ENCODE measurements around the gene HORMAD2. TPM values are rescaled to one million over a fixed set of nuclear protein-coding genes. Genes with fewer than 3 reads are reported as not detected.

Gene HORMAD2
- total and polyA plus RNA-seq, 2 donors (not counting 1 experiment from before 2014, with no cell fraction given): not detected

DNA sequence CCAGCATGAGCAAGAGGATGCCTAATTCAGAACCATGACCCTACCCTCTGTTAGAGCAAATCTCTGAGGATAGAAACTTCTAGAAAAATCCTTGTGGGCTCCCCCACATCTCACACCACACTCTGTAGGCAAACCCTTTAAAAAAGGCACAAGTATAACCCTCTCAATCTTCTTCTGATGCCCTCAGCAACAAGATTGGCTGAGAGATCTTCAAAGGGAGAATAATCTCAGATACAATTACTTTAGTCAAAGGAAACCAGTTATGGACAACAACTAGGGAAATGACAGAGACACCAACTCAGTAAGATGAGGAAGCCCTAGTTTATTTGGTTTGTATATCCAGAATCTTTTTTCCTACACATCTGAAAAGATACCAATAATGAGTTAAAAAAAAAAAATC lies 117.1 kb downstream of the HORMAD2 start:
- Histone ChIP-seq H3K4me2 (replicated peaks; ENCODE audit: low read depth, low read length, poor library complexity, severe bottlenecking) (no peak overlapping the region), H3K9ac (ENCODE audit: low read length) (no peak overlapping the region), H3K79me2 (ENCODE audit: control insufficient read depth, insufficient read depth, low read length) (no peaks in the 10 kb centered on the region), H3K4me1 (ENCODE audit: control insufficient read depth in 2 of 2, insufficient read depth in 2 of 2, low read length in 2 of 2) (peaks cover 19 to 23% of the 10 kb centered on the region in 2 donors), H4K20me1 (ENCODE audit: control insufficient read depth, insufficient read depth, low read length, poor library complexity, severe bottlenecking) (no peaks in the 10 kb centered on the region), H2AFZ (ENCODE audit: insufficient read depth, low read depth, low read length, poor library complexity, severe bottlenecking) (no peak overlapping the region), H3K27me3 (replicated peaks in 1 of 4; ENCODE audit: control extremely low read depth in 1 of 4, control insufficient read depth in 3 of 4, insufficient read depth in 4 of 4, low read length in 3 of 4) (no peaks in the 10 kb centered on the region), H3K9me3 (ENCODE audit: control extremely low read depth in 1 of 3, control insufficient read depth in 2 of 3, insufficient read depth in 1 of 3, low read length in 2 of 3) (no peaks in the 10 kb centered on the region), H3K36me3 (replicated peaks in 1 of 2; ENCODE audit: control extremely low read depth in 1 of 2, control insufficient read depth in 1 of 2, extremely low read depth in 1 of 2, insufficient read depth in 2 of 2, low read length in 1 of 2) (no peaks in the 10 kb centered on the region), H3K4me3 (ENCODE audit: control extremely low read depth in 1 of 5, extremely low read depth in 1 of 5, insufficient read depth in 1 of 5, low read depth in 2 of 5, low read length in 4 of 5) (no peak overlapping the region), H3K27ac (ENCODE audit: low read length in 2 of 2) (no peak overlapping the region)
- DNase-seq: no peak
- no peaks in the 10 kb centered on the region for H3K27me3 Mint-ChIP-seq
- intact Hi-C loops (cut with micrococcal nuclease): no loop called here
- no peaks in the 10 kb centered on the region for H3K9me3 Mint-ChIP-seq (ENCODE audit: insufficient read depth)
- ChIA-PET CTCF (no interaction called here), POLR2A (no interaction called here)
- H3K27ac Mint-ChIP-seq: no peak overlapping the region
- H3K4me3 Mint-ChIP-seq: no peak overlapping the region
- ATAC-seq (ENCODE audit: low read depth): no peak
- TF ChIP-seq EZH2 (IDR thresholded peaks at IDR 0.05; ENCODE audit: borderline replicate concordance, insufficient read depth, low read depth, low read length, poor library complexity, severe bottlenecking) (no peak), CTCF (IDR thresholded peaks at IDR 0.05) (no peak)
- H3K4me1 Mint-ChIP-seq: peaks cover 27% of the 10 kb centered on the region

- Mint-ChIP-seq H3K27me3 (no peaks in the 10 kb centered on the region), H3K4me3 (no peak overlapping the region), H3K27ac (no peak overlapping the region), H3K4me1 (peaks cover 20% of the 10 kb centered on the region), H3K9me3 (ENCODE audit: insufficient read depth) (no peaks in the 10 kb centered on the region)
- no peaks in the 10 kb centered on the region for H3K36me3 ChIP-seq (replicated peaks in 1 of 2; ENCODE audit: control extremely low read depth in 1 of 2, control insufficient read depth in 1 of 2, extremely low read depth in 1 of 2, insufficient read depth in 2 of 2, low read length in 1 of 2)
- TF ChIP-seq EZH2 (IDR thresholded peaks at IDR 0.05; ENCODE audit: borderline replicate concordance, insufficient read depth, low read depth, low read length, poor library complexity, severe bottlenecking) (no peak), CTCF (IDR thresholded peaks at IDR 0.05) (no peak)
- H2AFZ ChIP-seq (ENCODE audit: insufficient read depth, low read depth, low read length, poor library complexity, severe bottlenecking): no peak overlapping the region
- DNase-seq (no peak), ATAC-seq (ENCODE audit: low read depth) (no peak)
- no peak overlapping the region for H3K27ac ChIP-seq (ENCODE audit: low read length in 2 of 2)
- H3K4me2 ChIP-seq (replicated peaks; ENCODE audit: low read depth, low read length, poor library complexity, severe bottlenecking): no peak overlapping the region
- H3K9me3 ChIP-seq (ENCODE audit: control extremely low read depth in 1 of 3, control insufficient read depth in 2 of 3, insufficient read depth in 1 of 3, low read length in 2 of 3): no peaks in the 10 kb centered on the region
- ChIA-PET CTCF (no interaction called here), POLR2A (no interaction called here)
- 97% methylated on average over 3 of the region's 5 CpGs for WGBS (ENCODE audit: insufficient coverage)
- H4K20me1 ChIP-seq (ENCODE audit: control insufficient read depth, insufficient read depth, low read length, poor library complexity, severe bottlenecking): no peaks in the 10 kb centered on the region
- no peaks in the 10 kb centered on the region for H3K79me2 ChIP-seq (ENCODE audit: control insufficient read depth, insufficient read depth, low read length)
- intact Hi-C loops (cut with micrococcal nuclease): no loop called here
- no peak overlapping the region for H3K9ac ChIP-seq (ENCODE audit: low read length)
- H3K4me1 ChIP-seq (ENCODE audit: control insufficient read depth in 2 of 2, insufficient read depth in 2 of 2, low read length in 2 of 2): peaks cover 14% of the 10 kb centered on the region in 2 donors
- H3K4me3 ChIP-seq (ENCODE audit: control extremely low read depth in 1 of 5, extremely low read depth in 1 of 5, insufficient read depth in 1 of 5, low read depth in 2 of 5, low read length in 4 of 5): no peak overlapping the region
- no peaks in the 10 kb centered on the region for H3K27me3 ChIP-seq (replicated peaks in 1 of 4; ENCODE audit: control extremely low read depth in 1 of 4, control insufficient read depth in 3 of 4, insufficient read depth in 4 of 4, low read length in 3 of 4)
Measured at GRCh38 chr22:30198152-30198825, 118.0 kb downstream of the HORMAD2 start.

Data from B cell (primary cell).